Uterus (tissue), 2 donors: ENCODE data around the gene GALNTL6.

Experiments used
- CTCF ChIP-seq, 4 experiments: fragments of 200-600 bp in 2 of 4; fragments of 450-650 bp in 2 of 4; sonication (generic) in 2 of 4; IDR thresholded peaks; one replicate each; pipeline ENCODE4 v1.5.1; 2016 to 2019; ENCODE audit warnings: antibody characterized with exemption in 4 of 4, mild to moderate bottlenecking in 2 of 4, moderate library complexity in 1 of 4
- POLR2A ChIP-seq, 2 donors: fragments of 450-650 bp; IDR thresholded peaks; one replicate each; pipeline ENCODE4 v1.6.1; 2016; ENCODE audit warnings: antibody characterized with exemption in 2 of 2, mild to moderate bottlenecking in 1 of 2, moderate library complexity in 1 of 2

- TF ChIP-seq CTCF (IDR thresholded peaks at IDR 0.05) (no peak), POLR2A (IDR thresholded peaks at IDR 0.05) (no peak)
These were observed 542.8 kb downstream of the GALNTL6 start for GRCh38 chr4:172356016-172356415.
